Peyer's patch (tissue), 4 donors: ENCODE results near the gene STON2.

ENCODE experiments used
- POLR2A ChIP-seq, 2 donors: fragments of 450-650 bp; IDR thresholded peaks; one replicate each; pipeline ENCODE4 v1.5.1; 2017; ENCODE audit warnings: antibody characterized with exemption in 2 of 2, mild to moderate bottlenecking in 2 of 2, moderate library complexity in 2 of 2
- TF ChIP-seq, protein P1 (sequence below), 6 experiments: fragments of 450-650 bp in 4 of 6; fragments of 200-600 bp in 2 of 6; sonication (generic) in 1 of 6; IDR thresholded peaks; one replicate each; pipeline ENCODE4 v1.5.1; 2017 to 2019; ENCODE audit warnings: antibody characterized with exemption in 6 of 6, mild to moderate bottlenecking in 3 of 6, moderate library complexity in 1 of 6

DNA sequence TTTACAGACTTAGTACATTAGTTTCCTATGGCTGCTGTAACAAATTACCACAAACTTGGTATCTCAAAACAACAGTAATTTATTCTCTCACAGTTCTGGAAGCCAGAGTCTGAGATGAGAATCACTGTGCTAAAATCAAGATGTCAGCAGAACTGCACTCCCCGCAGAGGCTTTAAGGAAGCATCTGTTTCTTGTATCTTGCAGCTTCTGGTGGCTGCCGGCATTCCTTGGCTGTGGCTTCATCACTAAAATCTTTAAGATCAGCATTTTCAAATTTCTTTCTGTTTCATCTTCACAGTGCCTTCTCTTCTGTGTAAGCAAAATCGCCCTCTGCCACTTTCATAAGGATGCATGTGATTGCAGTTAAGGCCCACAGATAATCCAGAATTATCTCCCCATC, 9.4 kb downstream of the STON2 start:
- TF ChIP-seq POLR2A (IDR thresholded peaks at IDR 0.05) = no peak
- TF ChIP-seq, protein P1, sequence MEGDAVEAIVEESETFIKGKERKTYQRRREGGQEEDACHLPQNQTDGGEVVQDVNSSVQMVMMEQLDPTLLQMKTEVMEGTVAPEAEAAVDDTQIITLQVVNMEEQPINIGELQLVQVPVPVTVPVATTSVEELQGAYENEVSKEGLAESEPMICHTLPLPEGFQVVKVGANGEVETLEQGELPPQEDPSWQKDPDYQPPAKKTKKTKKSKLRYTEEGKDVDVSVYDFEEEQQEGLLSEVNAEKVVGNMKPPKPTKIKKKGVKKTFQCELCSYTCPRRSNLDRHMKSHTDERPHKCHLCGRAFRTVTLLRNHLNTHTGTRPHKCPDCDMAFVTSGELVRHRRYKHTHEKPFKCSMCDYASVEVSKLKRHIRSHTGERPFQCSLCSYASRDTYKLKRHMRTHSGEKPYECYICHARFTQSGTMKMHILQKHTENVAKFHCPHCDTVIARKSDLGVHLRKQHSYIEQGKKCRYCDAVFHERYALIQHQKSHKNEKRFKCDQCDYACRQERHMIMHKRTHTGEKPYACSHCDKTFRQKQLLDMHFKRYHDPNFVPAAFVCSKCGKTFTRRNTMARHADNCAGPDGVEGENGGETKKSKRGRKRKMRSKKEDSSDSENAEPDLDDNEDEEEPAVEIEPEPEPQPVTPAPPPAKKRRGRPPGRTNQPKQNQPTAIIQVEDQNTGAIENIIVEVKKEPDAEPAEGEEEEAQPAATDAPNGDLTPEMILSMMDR (IDR thresholded peaks at IDR 0.05) = no peak
